Heart left ventricle (tissue), 16 donors: ENCODE results near the gene RPL27. TPM values are rescaled to one million over a fixed set of nuclear protein-coding genes. Genes with fewer than 3 reads are reported as not detected.

Source experiments
- ATAC-seq, 4 donors: fragments of 200-7000 bp; cut with Tn5 transposase; one replicate each; pipeline ENCODE4 v1.9.1; 2020 to 2022; ENCODE audit warnings: moderate library complexity in 4 of 4, mild to moderate bottlenecking in 3 of 4, moderate number of reproducible peaks in 1 of 4
- DNase-seq, 5 donors: peaks; one replicate each; pipeline ENCODE4 v3.0.0-alpha.2; 2020
- H3K27ac ChIP-seq, 12 donors: fragments of 200-600 bp; sonication (generic) in 4 of 12; one replicate each; pipeline versions ENCODE4 v1.5.0 to v1.8.0; 2016 to 2022; ENCODE audit warnings: mild to moderate bottlenecking in 2 of 12
- H3K27me3 ChIP-seq, 9 donors: fragments of 200-600 bp; sonication (generic) in 2 of 9; one replicate each; pipeline versions ENCODE4 v1.5.1 to v1.8.0; 2016 to 2022; ENCODE audit warnings: mild to moderate bottlenecking in 3 of 9
- H3K36me3 ChIP-seq, 9 donors: fragments of 200-600 bp; sonication (generic) in 2 of 9; one replicate each; pipeline versions ENCODE4 v1.5.0 to v1.8.0; 2018 to 2022; ENCODE audit warnings: mild to moderate bottlenecking in 2 of 9
- H3K4me1 ChIP-seq, 12 donors: fragments of 200-600 bp; sonication (generic) in 4 of 12; one replicate each; pipeline versions ENCODE4 v1.5.0 to v1.8.0; 2016 to 2022; ENCODE audit warnings: mild to moderate bottlenecking in 3 of 12
- H3K4me3 ChIP-seq, 12 donors: fragments of 200-600 bp; sonication (generic) in 4 of 12; one replicate each; pipeline versions ENCODE4 v1.5.0 to v1.8.0; 2017 to 2022; ENCODE audit warnings: mild to moderate bottlenecking in 9 of 12, moderate library complexity in 4 of 12
- H3K9me3 ChIP-seq, 12 donors: fragments of 200-600 bp; sonication (generic) in 4 of 12; one replicate each; pipeline versions ENCODE4 v1.5.0 to v1.8.0; 2016 to 2022; ENCODE audit warnings: mild to moderate bottlenecking in 1 of 12
- POLR2A ChIP-seq, 2 donors: fragments of 450-650 bp; IDR thresholded peaks; one replicate each; pipeline ENCODE4 v1.6.1; 2017; ENCODE audit warnings: antibody characterized with exemption in 2 of 2, mild to moderate bottlenecking in 2 of 2, moderate library complexity in 2 of 2
- WGBS, 4 donors: extraction: QIAGEN DNeasy Blood & Tissue Kit in 2 of 4; methylation state at CpG; one replicate each; pipeline versions ENCODE4 v1.1.5 to v1.1.7; 2013 to 2018; 5-methylcytosine and 5-hydroxymethylcytosine counted together
- intact Hi-C, 10 donors: fragments of 100-400 bp; cut with DNase I; formaldehyde crosslinking; loops; one replicate each; pipeline versions ENCODE4 v1.11.1 to v1.14.2; 2022
- polyA plus RNA-seq, 2 donors: library from polyadenylated mRNA; stranded (reverse); fragments of 200-250 nt; gene quantifications; one replicate each; pipeline ENCODE4 v1.2.3, GENCODE V29; 2013
- total RNA-seq, 9 donors: library from RNA; depleted of rRNA in 2 of 9; stranded (reverse); fragments of >200 nt in 2 of 9; fragmentation: NEBNext Ultra II Directional in 3 of 9; extraction: Animal tissue kit (Norgen Biotek cat#: 25700) in 3 of 9; gene quantifications; one replicate each; pipeline versions ENCODE4 v1.1.0 to v1.2.4, GENCODE V29; 2016 to 2023
- TF ChIP-seq, protein P1 (sequence below), 12 donors: fragments of 200-600 bp; sonication (generic) in 4 of 12; IDR thresholded peaks; one replicate each; pipeline versions ENCODE4 v1.5.0 to v1.8.0; 2018 to 2022; ENCODE audit warnings: antibody characterized with exemption in 12 of 12, mild to moderate bottlenecking in 5 of 12
- donor health status: ischemic (EF 13 %, LVEDD 7.1; RV severe dilation, severe dysfunction).
- donor health status: healthy with polysubstance abuse.
- donor health status: DM: no; HTN: yes; CAD: no.
- donor health status: DM: no; HTN: no; CAD: no.
- donor health status: ischemic (EF 25% LVEDD 6.9; RV normal size, moderate dysfunction).
- donor health status: ischemic (EF 25% LVEDD 5.7; RV mildly dilated, moderate dysfunction).
- donor health status: healthy.
- donor health status: DM: yes; HTN: yes; CAD: no.
- donor health status: ischemic (EF 35%, LVEDD 5.7; RV mildly dilated, moderate dysfunction).
- donor health status: nonischemic (EF 11% LVEDD 7.7; RV severe dilation, severe dysfunction).
- donor health status: DM: yes; HTN: yes; CAD: no.
- donor health status: PGD.
- donor health status: ischemic (EF 29% LVEDD 5.4; RV normal size, mild dysfunction).
- donor health status: nonischemic (EF 23%, LVEDD 6.1; RV moderate dilation, normal function).

Gene RPL27
- total and polyA plus RNA-seq, 11 donors: 477 to 2,590 (median 687) TPM

DNA sequence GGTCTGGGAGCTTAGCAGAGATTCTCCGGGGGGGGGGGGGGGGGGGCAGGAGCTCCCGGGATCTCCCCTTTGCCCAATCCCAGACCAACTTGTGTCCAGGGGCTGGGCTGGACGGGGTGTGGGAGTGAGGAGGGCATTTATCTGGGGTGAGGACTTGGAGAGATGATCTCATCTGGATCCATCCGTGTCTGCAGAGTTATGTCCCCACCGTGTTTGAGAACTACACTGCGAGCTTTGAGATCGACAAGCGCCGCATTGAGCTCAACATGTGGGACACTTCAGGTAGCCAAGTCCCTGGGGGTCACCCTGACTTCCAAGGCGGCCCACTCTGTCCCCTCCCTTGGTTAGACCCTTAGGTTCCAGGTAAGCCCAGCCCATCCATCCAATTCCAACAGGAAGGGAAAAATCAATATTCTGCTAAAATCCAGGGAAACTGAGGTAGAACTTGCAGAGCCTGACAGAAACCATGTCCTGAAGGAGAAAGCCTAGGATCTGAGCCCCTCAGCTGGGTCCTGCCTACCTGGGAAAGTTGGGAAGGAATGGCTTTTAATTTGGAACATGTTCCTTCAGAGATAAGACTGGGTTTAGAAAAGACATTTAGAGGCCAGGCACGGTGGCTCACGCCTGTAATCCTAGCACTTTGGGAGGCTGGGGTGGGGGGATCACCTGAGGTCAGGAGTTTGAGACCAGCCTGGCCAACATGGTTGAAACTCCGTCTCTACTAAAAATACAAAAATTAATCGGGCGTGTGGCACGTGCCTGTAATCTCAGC, 27.7 kb downstream of the RPL27 start:
- 66 to 68% (median 67%) methylated on average over 16 of the region's 16 CpGs for WGBS, 4 donors
- no peak overlapping the region for H3K4me3 ChIP-seq
- H3K27ac ChIP-seq: peak overlapping the region in 1 of 12 donors; percentile 83

DNA sequence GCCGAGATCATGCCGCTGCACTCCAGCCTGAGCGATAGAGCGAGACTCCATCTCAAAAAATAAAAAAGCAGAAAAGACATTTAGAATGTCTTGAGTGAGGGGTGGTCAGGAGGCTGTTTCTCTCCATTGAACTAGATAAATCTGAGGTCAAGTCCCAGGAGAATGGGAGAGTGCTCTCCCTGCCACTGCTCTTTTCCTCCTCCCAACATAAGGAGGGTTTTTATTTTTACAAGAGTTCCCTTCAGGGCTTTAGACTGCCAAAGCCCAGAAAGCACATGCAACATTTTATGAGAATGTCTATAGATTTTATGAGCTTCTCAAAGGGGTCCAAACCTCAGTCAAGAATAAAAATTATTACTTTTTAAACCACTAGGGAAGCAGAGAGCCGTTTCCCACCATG, 28.4 kb downstream of the RPL27 start:
- peaks cover 0 to 24% (median 9%) of the 10 kb centered on the region in 12 donors for H3K4me1 ChIP-seq
- 79 to 87% (median 81%) methylated on average over 5 of the region's 5 CpGs for WGBS, 4 donors
- no peaks in the 10 kb centered on the region for H3K9me3 ChIP-seq
- no peaks in the 10 kb centered on the region for H3K27me3 ChIP-seq
- no peaks in the 10 kb centered on the region for H3K36me3 ChIP-seq
- TF ChIP-seq POLR2A (IDR thresholded peaks at IDR 0.05): no peak
- TF ChIP-seq, protein P1, sequence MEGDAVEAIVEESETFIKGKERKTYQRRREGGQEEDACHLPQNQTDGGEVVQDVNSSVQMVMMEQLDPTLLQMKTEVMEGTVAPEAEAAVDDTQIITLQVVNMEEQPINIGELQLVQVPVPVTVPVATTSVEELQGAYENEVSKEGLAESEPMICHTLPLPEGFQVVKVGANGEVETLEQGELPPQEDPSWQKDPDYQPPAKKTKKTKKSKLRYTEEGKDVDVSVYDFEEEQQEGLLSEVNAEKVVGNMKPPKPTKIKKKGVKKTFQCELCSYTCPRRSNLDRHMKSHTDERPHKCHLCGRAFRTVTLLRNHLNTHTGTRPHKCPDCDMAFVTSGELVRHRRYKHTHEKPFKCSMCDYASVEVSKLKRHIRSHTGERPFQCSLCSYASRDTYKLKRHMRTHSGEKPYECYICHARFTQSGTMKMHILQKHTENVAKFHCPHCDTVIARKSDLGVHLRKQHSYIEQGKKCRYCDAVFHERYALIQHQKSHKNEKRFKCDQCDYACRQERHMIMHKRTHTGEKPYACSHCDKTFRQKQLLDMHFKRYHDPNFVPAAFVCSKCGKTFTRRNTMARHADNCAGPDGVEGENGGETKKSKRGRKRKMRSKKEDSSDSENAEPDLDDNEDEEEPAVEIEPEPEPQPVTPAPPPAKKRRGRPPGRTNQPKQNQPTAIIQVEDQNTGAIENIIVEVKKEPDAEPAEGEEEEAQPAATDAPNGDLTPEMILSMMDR (IDR thresholded peaks at IDR 0.05): no peak
- DNase-seq: no peak
- H3K4me3 ChIP-seq: no peak overlapping the region
- ATAC-seq: no peak
- intact Hi-C loops: loop anchor here in 7 of 10 donors (5.0 to 10.0 kb wide), 9 partner anchors 51 to 311 kb away; partner anchors contain the start of genes BRCA1 (in 2 of the 7), TMEM106A (in 2 of the 7) and NBR1 (in 1 of the 7)
- H3K27ac ChIP-seq: no peak overlapping the region

More for the DNA sequence above, 27.7 kb downstream of the RPL27 start:
- intact Hi-C loops: loop anchor here in 9 of 10 donors (2.0 to 10.0 kb wide), 10 partner anchors 51 to 311 kb away; partner anchors contain the start of genes NBR1 (in 4 of the 9), BRCA1 (in 2 of the 9) and TMEM106A (in 2 of the 9)
- no peaks in the 10 kb centered on the region for H3K27me3 ChIP-seq
- TF ChIP-seq POLR2A (IDR thresholded peaks at IDR 0.05): no peak
- TF ChIP-seq, protein P1 (IDR thresholded peaks at IDR 0.05): no peak
- no peaks in the 10 kb centered on the region for H3K36me3 ChIP-seq
- ATAC-seq (no peak), DNase-seq (no peak)
- H3K9me3 ChIP-seq: no peaks in the 10 kb centered on the region
- peaks cover 0 to 24% (median 10%) of the 10 kb centered on the region in 12 donors for H3K4me1 ChIP-seq

DNA sequence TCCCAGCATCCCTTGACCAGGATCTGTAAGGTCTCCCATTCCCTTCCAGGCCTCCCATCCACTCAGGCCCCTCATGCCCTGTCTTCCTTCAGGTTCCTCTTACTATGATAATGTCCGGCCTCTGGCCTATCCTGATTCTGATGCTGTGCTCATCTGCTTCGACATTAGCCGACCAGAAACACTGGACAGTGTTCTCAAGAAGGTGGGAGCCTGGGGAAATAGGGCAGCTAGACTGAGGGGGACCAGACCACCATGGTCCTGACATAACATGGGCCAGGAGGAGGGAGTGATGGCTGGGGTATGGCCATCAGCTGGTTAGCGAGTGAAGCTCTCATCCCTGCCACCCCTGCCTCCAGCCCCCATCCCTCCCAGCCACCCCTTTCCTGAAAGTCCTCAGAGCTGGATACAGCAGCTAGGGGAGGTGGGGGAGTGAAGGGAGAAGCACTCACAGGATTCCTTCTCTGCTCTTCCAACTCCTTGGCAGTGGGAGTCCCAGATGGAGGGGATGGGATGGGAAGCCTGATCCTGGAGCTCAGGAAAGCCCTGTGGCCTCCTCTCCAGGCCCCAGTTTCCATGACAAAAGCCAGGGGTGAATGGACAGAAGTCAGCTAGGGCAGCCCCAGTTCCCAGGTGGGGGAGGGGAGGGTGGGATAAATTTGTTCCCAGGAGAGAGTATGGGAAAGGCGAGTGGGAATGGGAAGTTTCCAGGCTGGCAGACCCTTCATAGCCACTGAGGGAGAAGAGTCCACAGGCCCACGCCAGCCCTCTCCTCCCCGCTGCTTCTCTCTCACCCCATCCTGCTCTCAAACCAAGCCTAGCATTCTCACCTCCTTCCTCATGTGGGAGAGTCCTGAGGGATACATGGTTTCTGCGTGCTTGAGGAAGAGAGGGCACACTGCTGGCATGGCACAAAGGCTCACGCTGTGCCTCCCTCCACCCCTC, 29.1 kb downstream of the RPL27 start:
- intact Hi-C loops: loop anchor here in 7 of 10 donors (5.0 to 10.0 kb wide), 9 partner anchors 50 to 310 kb away; partner anchors contain the start of genes BRCA1 (in 2 of the 7), TMEM106A (in 2 of the 7) and NBR1 (in 1 of the 7)
- H3K9me3 ChIP-seq: no peaks in the 10 kb centered on the region
- H3K27ac ChIP-seq: no peak overlapping the region
- no peak for DNase-seq
- H3K4me1 ChIP-seq: peaks cover 0 to 22% (median 8%) of the 10 kb centered on the region in 12 donors
- WGBS, 4 donors: 76 to 79% (median 77%) methylated on average over 8 to 9 of the region's 9 CpGs
- H3K36me3 ChIP-seq: no peaks in the 10 kb centered on the region
- TF ChIP-seq POLR2A (IDR thresholded peaks at IDR 0.05): no peak
- TF ChIP-seq, protein P1 (IDR thresholded peaks at IDR 0.05): no peak
- no peaks in the 10 kb centered on the region for H3K27me3 ChIP-seq
- H3K4me3 ChIP-seq: no peak overlapping the region
- ATAC-seq: no peak
